Panc1 (cell line): ENCODE measurements around the gene FAM174C. TPM values are rescaled to one million over a fixed set of nuclear protein-coding genes. Genes with fewer than 3 reads are reported as not detected.

Experiments
- ATAC-seq: fragments of 200-7000 bp; cut with Tn5 transposase; 2 replicates; pipeline ENCODE4 v1.9.1; 2020; ENCODE audit warnings: mild to moderate bottlenecking, moderate library complexity
- BruUV-seq: library from RNA; stranded (reverse); fragments of 400-500 nt; replicated peaks from 2 replicates; lab custom pipeline; 2021; lab: Mats Ljungman, UMichigan
- CTCF ChIA-PET: fragments of 300-600 bp; sonication (Branson Sonifier 250); formaldehyde crosslinking; loops from one replicate; lab custom pipeline; 2022; ENCODE audit warnings: antibody characterized with exemption; lab: Charles Lee
- POLR2A ChIA-PET: fragments of 300-600 bp; sonication (Branson Sonifier 250); formaldehyde crosslinking; loops from one replicate; lab custom pipeline; 2022; ENCODE audit warnings: antibody characterized with exemption; lab: Charles Lee
- DNase-seq: peaks from one replicate; pipeline ENCODE4 v3.0.0-alpha.2; 2010; ENCODE audit warnings: low read depth, low spot score
- H3K27ac ChIP-seq: 2 replicates; pipeline ENCODE4 v1.5.1; 2011; ENCODE audit warnings: mild to moderate bottlenecking, low read length, inconsistent platforms
- H3K27me3 ChIP-seq: fragments of 200-500 bp; sonication (Bioruptor generic); 2 replicates; pipeline ENCODE4 v1.6.0; 2014; ENCODE audit warnings: low read length, inconsistent platforms; ENCODE audit not compliant: control insufficient read depth, insufficient read depth
- H3K36me3 ChIP-seq: fragments of 200-500 bp; sonication (Bioruptor generic); 2 replicates; pipeline ENCODE4 v1.5.1; 2014; ENCODE audit warnings: inconsistent platforms, mild to moderate bottlenecking, low read length, moderate library complexity; ENCODE audit not compliant: control insufficient read depth, insufficient read depth
- H3K4me1 ChIP-seq: 2 replicates; pipeline ENCODE4 v1.5.1; 2011; ENCODE audit warnings: inconsistent platforms, mild to moderate bottlenecking, low read length, moderate library complexity; ENCODE audit not compliant: control insufficient read depth, insufficient read depth
- H3K4me3 ChIP-seq, 2 experiments: 2 replicates each; pipeline ENCODE4 v1.5.1; 2011 to 2012; ENCODE audit warnings: low read depth in 2 of 2, low read length in 2 of 2, mild to moderate bottlenecking in 2 of 2, inconsistent platforms in 1 of 2, moderate library complexity in 1 of 2
- H3K9me3 ChIP-seq: fragments of 200-500 bp; sonication (Bioruptor generic); 2 replicates; pipeline ENCODE4 v1.5.1; 2014; ENCODE audit warnings: low read depth, mild to moderate bottlenecking, inconsistent platforms, low read length, moderate library complexity; ENCODE audit not compliant: control insufficient read depth, insufficient read depth
- POLR2AphosphoS5 ChIP-seq: IDR thresholded peaks from 2 replicates; pipeline ENCODE4 v1.6.1; 2012; ENCODE audit warnings: mild to moderate bottlenecking, low read depth, low read length, moderate library complexity
- SIN3A ChIP-seq: IDR thresholded peaks from 2 replicates; pipeline ENCODE4 v1.6.1; 2012; ENCODE audit warnings: low read depth, mild to moderate bottlenecking, low read length, moderate library complexity, borderline replicate concordance; ENCODE audit not compliant: insufficient read depth
- TCF7L2 ChIP-seq: IDR thresholded peaks from 2 replicates; pipeline ENCODE4 v1.6.1; 2011; ENCODE audit warnings: mild to moderate bottlenecking, low read depth, low read length, inconsistent platforms
- in situ Hi-C: cut with HindIII; loops from 2 replicates; pipeline ENCODE4 v1.10.0; 2016; ENCODE audit warnings: low sequenced_read_pairs, low pct_unique_long_range_greater_than_20kb
- intact Hi-C: fragments of 100-400 bp; cut with micrococcal nuclease; formaldehyde crosslinking; loops from one replicate; pipeline ENCODE4 v1.10.0; 2022; ENCODE audit not compliant: unreplicated experiment
- total RNA-seq: library from RNA; stranded (reverse); gene quantifications from one replicate; pipeline ENCODE4 v1.2.1, GENCODE V29; 2021; ENCODE audit not compliant: unreplicated experiment
- TF ChIP-seq, protein P1 (sequence below): fragments of 450-650 bp; IDR thresholded peaks from 2 replicates; pipeline ENCODE4 v1.5.1; 2017; ENCODE audit warnings: mild to moderate bottlenecking
- TF ChIP-seq, protein P2 (sequence below), 2 experiments: IDR thresholded peaks; 2 replicates each; pipeline ENCODE4 v1.6.1; 2011 to 2012; ENCODE audit warnings: low read depth in 2 of 2, control low read depth in 1 of 2, low read length in 1 of 2, mild to moderate bottlenecking in 1 of 2, moderate library complexity in 1 of 2; ENCODE audit not compliant: insufficient read depth in 1 of 2

FAM174C gene
- total RNA-seq, 1 experiment from 2014 or later = 133 TPM

DNA sequence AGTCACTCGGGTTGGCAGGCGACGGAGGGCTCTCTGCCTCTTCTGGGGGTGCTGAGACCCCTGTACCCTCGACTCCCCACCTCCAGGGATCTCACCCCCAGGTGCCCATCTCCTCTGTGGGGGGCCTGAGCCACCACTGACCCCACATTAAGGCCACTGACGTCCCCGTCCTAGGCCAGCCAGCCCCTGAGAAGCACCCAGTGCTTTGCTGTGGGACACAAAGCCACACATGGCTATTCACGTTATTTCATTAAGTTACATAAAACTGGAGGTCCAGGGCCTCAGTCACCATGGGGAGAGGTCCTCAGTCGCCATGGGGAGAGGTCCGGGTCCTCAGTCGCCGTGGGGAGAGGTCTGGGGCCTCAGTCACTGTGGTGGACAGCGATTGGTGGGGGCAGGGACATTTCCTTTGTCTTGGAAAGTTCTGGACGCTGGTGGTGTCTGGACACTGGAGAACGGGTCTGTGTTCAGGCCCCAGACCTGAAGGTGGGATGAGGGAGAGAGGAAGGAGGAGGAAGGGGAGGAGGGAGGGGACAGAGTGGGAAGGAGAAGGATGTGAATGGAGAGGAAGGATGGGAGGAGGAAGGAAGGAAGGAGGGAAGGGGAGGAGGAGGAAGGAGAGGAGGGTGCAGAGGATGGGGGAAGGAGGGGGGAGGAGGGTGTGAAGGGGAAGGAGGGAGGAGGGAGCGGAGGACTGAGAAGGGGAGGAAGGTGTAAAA is 6.4 kb downstream of the FAM174C start:
- TF ChIP-seq SIN3A (no peak), TCF7L2 (no peak), POLR2AphosphoS5 (no peak)
- TF ChIP-seq, protein P1, sequence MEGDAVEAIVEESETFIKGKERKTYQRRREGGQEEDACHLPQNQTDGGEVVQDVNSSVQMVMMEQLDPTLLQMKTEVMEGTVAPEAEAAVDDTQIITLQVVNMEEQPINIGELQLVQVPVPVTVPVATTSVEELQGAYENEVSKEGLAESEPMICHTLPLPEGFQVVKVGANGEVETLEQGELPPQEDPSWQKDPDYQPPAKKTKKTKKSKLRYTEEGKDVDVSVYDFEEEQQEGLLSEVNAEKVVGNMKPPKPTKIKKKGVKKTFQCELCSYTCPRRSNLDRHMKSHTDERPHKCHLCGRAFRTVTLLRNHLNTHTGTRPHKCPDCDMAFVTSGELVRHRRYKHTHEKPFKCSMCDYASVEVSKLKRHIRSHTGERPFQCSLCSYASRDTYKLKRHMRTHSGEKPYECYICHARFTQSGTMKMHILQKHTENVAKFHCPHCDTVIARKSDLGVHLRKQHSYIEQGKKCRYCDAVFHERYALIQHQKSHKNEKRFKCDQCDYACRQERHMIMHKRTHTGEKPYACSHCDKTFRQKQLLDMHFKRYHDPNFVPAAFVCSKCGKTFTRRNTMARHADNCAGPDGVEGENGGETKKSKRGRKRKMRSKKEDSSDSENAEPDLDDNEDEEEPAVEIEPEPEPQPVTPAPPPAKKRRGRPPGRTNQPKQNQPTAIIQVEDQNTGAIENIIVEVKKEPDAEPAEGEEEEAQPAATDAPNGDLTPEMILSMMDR = no peak
- TF ChIP-seq, protein P2, sequence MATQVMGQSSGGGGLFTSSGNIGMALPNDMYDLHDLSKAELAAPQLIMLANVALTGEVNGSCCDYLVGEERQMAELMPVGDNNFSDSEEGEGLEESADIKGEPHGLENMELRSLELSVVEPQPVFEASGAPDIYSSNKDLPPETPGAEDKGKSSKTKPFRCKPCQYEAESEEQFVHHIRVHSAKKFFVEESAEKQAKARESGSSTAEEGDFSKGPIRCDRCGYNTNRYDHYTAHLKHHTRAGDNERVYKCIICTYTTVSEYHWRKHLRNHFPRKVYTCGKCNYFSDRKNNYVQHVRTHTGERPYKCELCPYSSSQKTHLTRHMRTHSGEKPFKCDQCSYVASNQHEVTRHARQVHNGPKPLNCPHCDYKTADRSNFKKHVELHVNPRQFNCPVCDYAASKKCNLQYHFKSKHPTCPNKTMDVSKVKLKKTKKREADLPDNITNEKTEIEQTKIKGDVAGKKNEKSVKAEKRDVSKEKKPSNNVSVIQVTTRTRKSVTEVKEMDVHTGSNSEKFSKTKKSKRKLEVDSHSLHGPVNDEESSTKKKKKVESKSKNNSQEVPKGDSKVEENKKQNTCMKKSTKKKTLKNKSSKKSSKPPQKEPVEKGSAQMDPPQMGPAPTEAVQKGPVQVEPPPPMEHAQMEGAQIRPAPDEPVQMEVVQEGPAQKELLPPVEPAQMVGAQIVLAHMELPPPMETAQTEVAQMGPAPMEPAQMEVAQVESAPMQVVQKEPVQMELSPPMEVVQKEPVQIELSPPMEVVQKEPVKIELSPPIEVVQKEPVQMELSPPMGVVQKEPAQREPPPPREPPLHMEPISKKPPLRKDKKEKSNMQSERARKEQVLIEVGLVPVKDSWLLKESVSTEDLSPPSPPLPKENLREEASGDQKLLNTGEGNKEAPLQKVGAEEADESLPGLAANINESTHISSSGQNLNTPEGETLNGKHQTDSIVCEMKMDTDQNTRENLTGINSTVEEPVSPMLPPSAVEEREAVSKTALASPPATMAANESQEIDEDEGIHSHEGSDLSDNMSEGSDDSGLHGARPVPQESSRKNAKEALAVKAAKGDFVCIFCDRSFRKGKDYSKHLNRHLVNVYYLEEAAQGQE (IDR thresholded peaks at IDR 0.05; ENCODE audit: insufficient read depth in 1 of 2, low read depth in 2 of 2, low read length in 1 of 2) = no peak
- no peaks in the 10 kb centered on the region for H3K27me3 ChIP-seq
- no peak for DNase-seq
- no TSS peak for BruUV-seq
- H3K27ac ChIP-seq = no peak overlapping the region
- H3K4me1 ChIP-seq = peaks cover 2% of the 10 kb centered on the region; the same call in 1 of the 2 replicates
- intact Hi-C loops (no loop called here), in situ Hi-C loops (no loop called here)
- ChIA-PET CTCF (no interaction called here), POLR2A (no interaction called here)
- no peak for ATAC-seq
- H3K36me3 ChIP-seq = no peaks in the 10 kb centered on the region
- H3K4me3 ChIP-seq = no peak overlapping the region
- no peaks in the 10 kb centered on the region for H3K9me3 ChIP-seq

DNA sequence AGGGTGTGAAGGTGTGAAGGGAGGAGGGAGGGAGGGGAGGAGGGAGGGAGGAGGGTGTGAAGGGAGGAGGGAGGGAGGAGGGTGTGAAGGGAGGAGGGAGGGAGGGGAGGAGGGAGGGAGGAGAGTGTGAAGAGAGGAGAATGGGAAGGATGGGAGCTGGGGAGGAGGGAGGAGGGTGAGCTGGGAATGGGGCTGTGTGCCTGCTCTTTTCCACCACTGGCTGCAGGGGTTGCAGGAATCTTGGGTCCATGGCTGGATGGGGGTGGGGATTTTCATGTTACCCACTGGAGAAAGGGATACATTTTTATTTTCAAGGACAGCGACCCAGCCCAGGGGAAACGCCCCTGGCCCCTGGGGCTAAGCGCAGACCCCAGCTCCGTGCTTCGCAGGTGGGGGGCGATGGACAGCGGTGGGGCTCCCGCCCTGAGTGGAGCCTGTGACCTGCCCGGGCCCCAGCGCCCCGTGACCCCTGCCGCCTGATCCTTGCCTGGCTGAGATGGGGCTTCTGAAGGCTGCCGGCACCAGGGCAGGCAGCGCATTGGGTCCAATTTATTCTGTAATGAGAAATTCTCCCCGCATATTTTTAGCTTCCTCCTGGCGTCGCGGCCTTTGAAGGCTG is 7.4 kb downstream of the FAM174C start:
- DNase-seq (no peak), ATAC-seq (no peak)
- Histone ChIP-seq H3K4me3 (no peak overlapping the region), H3K27ac (no peak overlapping the region), H3K4me1 (peaks cover 2% of the 10 kb centered on the region), H3K36me3 (no peaks in the 10 kb centered on the region), H3K9me3 (no peaks in the 10 kb centered on the region), H3K27me3 (no peaks in the 10 kb centered on the region)
- no peak for TF ChIP-seq SIN3A
- TF ChIP-seq, protein P1 = no peak
- TF ChIP-seq TCF7L2 = no peak
- no peak for TF ChIP-seq POLR2AphosphoS5
- TF ChIP-seq, protein P2 (IDR thresholded peaks at IDR 0.05; ENCODE audit: insufficient read depth in 1 of 2, low read depth in 2 of 2, low read length in 1 of 2) = no peak
- BruUV-seq = no TSS peak
- ChIA-PET CTCF (interaction anchor here (0.6 kb wide), 1 partner anchor 31 kb away, joined by 15 read pairs; no protein-coding TSS in a partner anchor), POLR2A (no interaction called here)
- intact Hi-C loops = no loop called here
- in situ Hi-C loops = no loop called here
